IPS-18c (cell line): ENCODE data around the gene FHL3.
"Not testable (repeated sequence)": the region's sequence is repeated elsewhere in the genome, so short reads cannot be mapped to it uniquely, and the experiment has no call there.

Source experiments
- H3K4me3 ChIP-seq: 2 replicates; pipeline ENCODE4 v1.7.0; 2013; ENCODE audit warnings: low read depth, mild to moderate bottlenecking, low read length, moderate library complexity; ENCODE audit not compliant: insufficient read depth
- H3K9me3 ChIP-seq: one replicate; pipeline ENCODE4 v1.6.1; 2013; ENCODE audit warnings: mild to moderate bottlenecking, low read length, moderate library complexity; ENCODE audit not compliant: control insufficient read depth, insufficient read depth

The FHL3 gene

DNA sequence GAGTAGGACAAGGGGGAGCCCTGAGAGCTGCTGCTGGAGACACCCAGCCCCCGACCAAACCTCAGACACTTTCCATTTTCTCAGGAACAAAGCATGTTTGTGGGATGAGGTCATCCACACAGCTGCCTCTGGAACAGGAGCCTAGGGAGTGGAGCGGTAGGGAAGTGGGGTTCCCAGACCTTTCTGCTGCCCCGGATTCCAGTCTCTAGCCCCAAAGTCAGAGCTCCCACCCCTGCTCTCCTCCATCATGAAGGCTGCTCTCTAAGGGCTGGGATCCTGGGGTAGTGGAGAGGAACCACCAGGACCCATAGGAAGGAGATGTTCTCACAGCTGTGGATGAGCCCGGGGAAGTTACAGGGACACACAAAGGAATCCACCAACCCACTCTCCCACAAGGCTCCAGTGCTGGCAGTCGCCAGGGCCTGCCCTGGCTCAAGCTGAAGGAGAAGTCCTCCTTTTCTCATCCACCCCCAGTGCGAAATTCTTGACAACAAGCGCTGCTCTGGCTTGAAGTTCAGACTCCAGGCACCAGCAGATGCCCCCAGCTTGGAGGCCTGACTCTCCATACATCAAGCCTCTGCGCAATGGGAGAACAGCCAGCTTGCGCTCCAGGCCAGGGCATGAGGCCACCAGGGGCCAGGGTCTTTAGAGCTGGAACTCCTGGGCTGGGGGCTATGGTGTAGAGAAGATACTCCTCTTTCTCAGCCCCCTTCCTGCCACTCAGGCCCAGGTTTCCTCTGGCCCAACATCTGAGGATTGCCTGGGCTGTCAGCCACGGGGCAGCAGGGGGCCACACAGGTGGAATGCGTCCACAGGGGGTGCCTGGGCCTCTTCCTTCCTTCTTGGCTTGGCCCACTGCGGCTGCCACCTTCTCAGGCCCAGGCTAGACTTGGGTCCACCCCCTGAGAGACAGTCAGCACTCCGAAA lies 4.5 kb downstream of the FHL3 start:
- H3K9me3 ChIP-seq, result peaks cover 2% of the 10 kb centered on the region
- H3K4me3 ChIP-seq, result 0 out of 2 replicates have a peak overlapping the region, but pooled peaks have one; percentile 0

DNA sequence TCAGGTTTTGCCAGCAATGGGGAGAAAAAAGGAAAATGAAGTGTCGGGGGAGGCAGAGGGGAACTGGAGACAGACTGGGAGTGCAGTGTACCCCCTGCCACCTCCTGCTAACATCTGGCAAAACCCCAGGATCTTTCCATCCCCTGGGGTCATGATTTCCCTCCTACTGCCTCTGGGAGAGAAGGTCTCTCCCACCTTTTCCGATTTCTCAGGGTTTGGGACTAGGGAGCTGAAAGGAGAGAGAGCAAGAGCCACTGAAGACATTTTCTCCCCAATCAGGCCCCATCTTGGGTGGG lies 5.1 kb downstream of the FHL3 start:
- Histone ChIP-seq H3K9me3 (peaks cover 2% of the 10 kb centered on the region), H3K4me3 (0 out of 2 replicates have a peak overlapping the region, but pooled peaks have one; percentile 16)

DNA sequence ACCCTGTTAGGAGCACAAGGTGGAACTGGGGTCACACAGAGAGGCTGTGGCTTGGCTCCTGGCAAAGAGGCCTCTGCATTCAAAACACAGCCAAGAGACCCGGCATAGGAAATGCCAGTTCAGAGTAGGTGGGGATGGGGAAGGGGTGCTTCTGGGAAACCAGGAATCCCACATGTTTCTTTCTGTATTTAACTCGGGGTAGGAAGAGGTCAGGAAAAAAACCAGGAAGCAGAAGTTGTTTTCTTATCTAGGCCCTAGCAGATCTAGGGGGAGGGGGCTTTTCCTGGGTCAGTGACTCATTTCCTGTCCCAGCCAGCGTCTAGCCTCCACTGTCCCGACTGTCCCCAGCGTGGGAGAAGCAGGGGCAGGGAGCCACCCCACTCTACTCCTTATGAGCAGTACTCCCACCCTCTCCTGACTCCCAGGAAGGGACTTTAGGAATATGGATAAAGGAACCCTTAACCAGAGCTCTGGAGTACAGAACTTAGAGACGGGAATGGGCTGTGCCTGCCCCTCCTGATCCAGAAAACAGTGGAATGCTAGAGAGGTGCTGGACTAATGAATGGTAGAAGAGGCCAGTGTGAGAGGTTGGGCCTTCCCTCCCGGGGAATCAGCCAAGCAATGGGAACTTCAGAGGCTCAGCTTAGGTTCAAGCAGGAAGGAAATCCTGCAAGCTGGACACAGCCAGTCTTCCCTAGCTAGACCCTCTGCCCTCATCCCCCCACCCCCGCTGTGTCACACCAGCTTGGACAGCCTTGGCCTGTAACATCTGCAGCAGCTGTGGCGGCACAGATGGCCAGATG lies 5.7 kb downstream of the FHL3 start:
- peak overlapping the region; percentile 16; the same call in 1 of the 2 replicates for H3K4me3 ChIP-seq

DNA sequence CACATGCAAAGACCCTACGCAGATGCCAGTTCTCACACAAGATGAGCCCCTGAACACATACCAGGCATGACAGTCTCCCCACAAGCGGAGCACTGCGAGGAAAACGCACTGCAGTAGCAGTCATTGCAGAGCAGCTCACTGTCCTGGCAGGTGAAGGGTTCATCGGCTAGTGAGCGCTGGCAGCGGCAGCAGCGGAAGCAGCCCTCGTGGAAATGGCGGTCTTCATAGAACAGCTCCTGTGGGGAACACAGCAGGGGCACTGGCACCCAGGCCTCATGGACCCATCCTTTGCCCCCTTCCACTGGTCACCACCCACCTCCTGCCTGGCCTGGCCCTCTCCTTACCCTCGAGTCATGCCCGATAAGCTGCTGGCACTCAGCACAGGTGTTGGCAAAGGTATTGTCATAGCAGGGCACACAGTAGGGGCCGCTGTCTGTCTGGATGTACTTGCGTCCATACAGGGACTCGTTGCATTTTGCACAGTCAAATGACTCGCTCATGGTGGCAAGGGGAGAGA lies 6.3 kb downstream of the FHL3 start:
- Histone ChIP-seq H3K4me3 (no peak overlapping the region), H3K9me3 (no peaks in the 10 kb centered on the region)

More for the DNA sequence above, 5.7 kb downstream of the FHL3 start:
- peaks cover under 1% of the 10 kb centered on the region for H3K9me3 ChIP-seq

DNA sequence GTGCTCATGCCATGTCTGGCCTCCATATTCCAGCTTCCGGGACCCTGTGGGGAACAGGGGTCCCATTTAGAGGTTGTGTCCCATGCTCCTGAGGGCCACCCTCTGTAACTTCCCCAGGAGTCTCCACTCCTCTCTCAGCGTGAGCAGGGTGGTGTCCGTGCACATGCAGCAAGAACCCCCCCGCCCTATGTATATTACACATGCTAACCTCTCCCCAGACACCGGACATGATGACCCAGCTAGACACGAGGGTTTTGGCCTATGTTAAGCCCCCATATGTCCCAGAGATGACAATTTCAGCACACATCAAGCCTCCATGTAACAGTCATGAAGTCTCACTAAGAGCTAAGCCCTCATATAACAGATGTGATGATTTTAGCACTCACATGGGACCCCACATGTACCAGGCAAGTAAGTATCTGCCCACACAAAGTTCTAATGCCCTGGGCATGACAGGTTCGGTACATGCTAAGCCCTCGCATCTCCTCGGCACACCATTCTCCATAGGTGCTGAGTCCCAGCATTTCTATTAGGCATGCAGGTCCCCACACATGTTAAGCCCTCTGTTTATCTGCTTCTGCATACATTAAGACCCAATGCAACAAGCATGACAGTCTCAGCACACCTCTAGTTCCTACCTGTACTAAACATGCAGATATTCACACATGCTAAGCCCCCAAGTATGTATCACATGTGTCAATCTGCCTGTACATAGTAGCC lies 7.1 kb downstream of the FHL3 start:
- Histone ChIP-seq H3K9me3 (no peaks in the 10 kb centered on the region), H3K4me3 (no peak overlapping the region)

DNA sequence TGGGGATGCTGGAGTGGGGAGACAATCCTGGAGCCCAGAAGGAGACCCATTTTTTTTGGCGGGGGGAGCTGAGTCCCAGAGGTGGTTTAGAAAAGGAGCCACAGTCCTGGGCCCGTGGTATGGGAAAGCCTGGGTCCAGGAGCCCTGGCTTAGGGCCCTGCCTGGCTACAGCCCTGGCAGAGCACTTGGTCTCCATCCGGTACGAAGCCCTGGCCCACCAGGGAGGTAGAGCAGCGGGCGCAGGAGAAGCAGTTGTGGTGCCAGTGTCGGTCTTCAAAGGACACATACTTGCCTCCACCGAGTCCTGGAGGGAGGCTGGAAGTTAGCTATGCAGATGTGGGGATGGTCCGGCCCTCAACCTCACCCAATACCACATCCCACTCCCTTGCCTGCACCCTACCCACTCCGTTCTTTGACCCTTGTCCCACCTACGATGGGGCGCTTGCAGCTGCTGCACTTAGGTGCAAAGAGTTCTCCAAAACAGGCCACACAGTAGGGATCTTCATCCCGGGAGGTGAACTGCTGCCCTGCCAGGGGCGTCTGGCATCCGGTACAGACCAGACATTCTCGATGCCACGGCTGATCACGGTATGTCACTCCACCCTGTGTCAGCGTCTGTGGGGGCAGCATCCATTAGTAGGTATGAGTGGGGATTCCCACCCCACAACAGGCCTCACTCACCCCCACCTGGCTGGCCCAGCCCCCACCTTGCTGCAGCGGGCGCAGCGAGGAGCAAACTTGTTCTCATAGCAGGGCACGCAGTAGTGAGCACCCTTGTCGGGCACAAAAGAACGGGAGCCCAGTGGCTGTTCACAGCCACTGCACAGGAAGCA lies 7.8 kb downstream of the FHL3 start:
- H3K9me3 ChIP-seq, result no peaks in the 10 kb centered on the region
- no peak overlapping the region for H3K4me3 ChIP-seq

DNA sequence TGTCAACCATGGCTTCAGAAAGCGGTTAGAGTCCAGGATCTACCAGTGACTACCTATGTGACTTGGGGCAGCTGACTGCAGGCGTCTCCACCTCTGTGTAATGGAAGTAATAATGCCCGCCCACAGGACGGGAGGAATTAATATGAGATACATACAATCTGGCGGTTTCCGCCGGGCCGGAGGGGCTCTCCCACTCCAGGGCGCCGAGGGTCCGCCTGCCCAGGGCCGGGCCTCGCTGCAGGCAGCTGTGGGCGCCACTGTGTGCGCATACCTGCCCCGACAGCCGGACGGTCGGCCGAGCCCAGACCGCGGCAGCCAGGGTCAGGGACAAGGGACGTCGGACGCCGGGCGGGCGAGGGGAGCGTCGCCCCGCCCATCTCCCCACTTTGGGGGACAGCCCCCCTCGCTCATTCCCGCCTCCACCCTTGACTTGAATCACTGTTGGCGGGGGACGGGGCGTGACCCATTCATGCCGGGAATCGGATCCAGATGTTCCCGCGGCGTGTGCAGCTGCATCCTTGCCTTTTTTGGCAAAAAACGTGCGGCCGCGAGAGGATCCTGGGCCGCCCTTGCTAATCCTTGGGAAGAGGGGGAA lies 9.5 kb downstream of the FHL3 start:
- H3K9me3 ChIP-seq, result no peaks in the 10 kb centered on the region
- H3K4me3 ChIP-seq, result peak overlapping the region; percentile 65

DNA sequence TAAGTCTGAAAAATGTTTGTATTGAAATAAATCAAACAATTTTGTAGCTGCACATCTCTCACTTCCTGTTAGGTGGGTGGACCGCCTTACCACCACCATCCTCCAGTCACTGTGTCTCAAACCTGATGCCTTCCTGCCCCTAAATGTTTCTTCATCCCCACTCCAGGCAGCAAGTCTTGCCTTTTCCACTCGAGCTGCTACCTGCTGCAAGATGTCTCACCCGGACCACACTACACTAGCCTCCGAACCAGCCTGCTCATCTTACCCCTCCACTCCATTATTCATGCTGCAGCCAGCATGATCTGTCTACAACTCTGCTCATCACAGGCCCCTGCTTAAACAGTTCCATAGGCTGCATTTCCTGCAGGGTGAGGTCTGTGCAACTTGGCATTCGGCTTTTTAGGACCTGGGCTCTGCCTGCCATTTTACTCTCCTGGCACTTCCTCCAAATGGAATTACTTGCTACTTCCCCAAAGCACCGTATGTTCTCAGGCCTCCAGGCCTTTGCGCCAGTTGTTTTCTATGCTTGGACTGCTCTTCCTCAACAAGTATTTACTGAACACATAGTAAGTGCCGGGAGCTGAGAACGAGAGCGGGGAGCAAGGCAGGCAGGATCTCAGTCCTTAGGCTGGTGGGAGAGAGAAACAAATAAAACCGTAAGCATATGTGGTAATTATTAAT lies 10.3 kb downstream of the FHL3 start:
- H3K4me3 ChIP-seq, result peak overlapping the region; percentile 65; the same call in 1 of the 2 replicates
- H3K9me3 ChIP-seq, result no peaks in the 10 kb centered on the region

DNA sequence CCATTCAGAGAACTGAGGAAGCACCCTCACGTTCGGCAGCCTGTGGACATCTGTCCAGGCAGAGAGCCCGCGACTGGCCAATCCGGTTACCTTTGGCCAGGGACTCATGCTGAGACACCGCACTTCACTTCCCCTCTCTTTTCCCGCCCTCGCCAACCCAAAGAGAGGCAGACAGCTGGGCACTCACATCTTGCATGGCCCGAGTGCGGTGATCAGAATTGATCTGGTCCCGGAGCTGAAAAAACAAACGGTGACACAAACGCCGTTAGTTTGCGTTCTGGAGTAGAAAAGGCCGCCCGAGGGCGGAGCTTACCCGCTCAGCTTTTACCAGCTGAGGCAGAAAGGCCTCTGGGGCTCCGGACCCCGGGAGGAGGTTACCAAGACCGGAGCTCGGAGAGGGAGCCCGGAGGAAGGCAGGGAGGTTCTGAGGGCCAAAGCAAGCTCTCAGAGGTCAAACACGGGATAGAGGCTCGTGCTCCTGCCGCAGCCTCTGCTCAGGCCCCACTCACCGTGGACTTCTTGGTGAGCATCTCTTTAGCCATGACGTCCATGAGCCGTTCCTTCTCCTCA lies 15.9 kb downstream of the FHL3 start:
- H3K9me3 ChIP-seq, result no peaks in the 10 kb centered on the region
- peak overlapping the region; percentile 74 for H3K4me3 ChIP-seq

DNA sequence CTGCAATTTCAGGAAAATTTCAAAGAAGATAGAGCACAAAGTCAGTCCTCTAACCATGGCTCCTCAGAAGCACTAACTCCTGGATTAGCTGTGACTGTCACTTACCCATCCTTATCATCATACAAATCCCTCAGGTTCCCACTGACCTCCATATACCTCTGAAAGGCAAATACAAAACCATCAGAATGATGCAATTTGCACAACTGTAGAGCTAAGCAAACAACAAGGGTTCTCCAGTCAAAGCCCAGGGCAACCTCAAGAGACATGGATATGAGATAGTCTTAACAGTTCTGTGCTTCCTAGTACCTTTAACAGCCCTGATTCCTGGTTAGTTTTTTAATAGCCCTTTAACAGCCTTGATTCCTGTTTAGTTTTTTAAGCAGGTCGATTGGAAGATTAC lies 17.6 kb downstream of the FHL3 start:
- Histone ChIP-seq H3K4me3 (no peak overlapping the region), H3K9me3 (no peaks in the 10 kb centered on the region)

DNA sequence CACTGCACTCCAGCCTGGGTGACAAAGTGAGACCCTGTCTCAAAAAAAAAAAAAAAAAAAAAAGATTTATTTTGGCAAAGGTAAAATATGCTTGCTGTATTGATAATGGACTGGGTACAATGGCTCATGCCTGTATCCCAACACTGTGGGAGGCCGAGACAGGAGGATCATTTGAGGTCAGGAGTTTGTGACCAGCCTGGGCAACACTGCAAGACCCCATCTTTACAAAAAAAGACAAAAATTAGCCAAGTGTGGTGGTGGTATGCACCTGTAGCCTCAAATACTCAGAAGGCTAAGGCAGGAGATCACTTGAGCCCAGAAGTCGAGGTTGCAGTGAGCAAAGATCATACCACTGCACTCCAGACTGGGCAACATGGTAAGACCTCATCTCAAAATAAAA lies 21.8 kb downstream of the FHL3 start:
- Histone ChIP-seq H3K4me3 (no peak overlapping the region), H3K9me3 (no peaks in the 10 kb centered on the region)

DNA sequence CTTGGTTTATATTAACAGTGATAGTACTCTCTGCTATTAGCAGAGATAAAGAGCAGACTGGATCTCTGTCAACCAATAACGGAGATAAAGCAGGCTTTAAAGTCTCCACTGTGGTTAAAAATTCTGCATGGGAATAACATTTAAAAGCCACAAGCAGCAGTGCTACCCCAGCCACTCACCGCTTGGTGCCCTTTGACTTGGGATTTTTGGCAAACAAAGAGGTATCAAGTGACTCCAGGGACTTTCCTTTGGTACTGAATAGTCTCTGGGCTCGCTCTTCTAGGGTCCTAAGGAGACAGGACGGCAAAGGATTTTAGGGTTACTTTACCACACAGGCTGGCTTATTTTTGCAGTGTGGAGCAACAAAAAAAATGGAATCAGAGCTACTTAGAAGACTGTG lies 26.8 kb downstream of the FHL3 start:
- H3K4me3 ChIP-seq, result no peak overlapping the region
- no peaks in the 10 kb centered on the region for H3K9me3 ChIP-seq

DNA sequence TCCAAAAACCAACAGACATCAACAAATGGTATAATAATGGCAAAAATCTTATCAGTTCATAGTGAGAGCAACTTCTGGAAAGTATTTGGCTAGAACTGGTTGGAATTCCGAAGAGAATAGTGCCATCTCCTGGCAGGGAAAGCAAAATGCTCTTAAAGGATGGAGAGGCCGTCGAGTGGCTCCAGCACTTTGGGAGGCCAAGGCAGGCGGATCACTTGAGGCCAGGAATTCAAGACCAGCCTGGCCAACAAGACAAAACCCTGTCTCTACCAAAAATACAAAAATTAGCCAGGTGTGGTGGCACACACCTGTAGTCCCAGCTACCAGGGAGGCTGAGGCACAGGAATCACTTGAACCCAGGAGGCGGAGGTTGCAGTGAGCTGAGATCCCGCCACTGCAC lies 30.2 kb downstream of the FHL3 start:
- H3K9me3 ChIP-seq, H3K4me3 ChIP-seq: not testable (repeated sequence)

DNA sequence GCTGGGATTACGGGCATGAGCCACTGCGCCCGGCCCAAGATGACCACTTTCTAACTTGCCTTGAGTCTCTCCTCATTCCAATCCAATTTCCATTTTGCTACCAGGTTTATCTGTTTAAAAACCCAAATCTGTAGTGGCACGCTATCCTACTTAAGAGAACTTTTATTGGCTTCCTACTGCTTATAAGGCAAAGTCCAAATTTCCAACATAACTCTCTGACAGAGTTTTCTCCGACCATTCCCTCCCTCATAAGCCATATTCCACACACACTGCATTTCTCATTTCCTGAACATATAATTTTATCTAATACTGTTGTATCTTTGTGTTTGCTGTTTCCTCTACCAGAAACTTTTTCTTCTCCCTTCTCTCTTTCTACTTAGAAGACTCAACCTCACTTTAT lies 30.7 kb downstream of the FHL3 start:
- Histone ChIP-seq H3K4me3 (no peak overlapping the region), H3K9me3 (no peaks in the 10 kb centered on the region)

DNA sequence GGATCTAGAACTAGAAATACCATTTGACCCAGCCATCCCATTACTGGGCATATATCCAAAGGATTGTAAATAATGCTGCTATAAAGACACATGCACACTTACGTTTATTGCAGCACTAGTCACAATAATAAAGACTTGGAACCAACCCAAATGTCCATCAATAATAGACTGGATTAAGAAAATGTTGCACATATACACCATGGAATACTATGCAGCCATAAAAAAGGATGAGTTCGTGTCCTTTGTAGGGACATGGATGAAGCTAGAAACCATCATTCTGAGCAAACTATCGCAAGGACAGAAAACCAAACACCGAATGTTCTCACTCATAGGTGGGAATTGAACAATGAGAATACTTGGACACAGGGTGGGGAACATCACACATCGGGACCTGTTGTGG lies 31.6 kb downstream of the FHL3 start:
- H3K9me3 ChIP-seq, H3K4me3 ChIP-seq: not testable (repeated sequence)

DNA sequence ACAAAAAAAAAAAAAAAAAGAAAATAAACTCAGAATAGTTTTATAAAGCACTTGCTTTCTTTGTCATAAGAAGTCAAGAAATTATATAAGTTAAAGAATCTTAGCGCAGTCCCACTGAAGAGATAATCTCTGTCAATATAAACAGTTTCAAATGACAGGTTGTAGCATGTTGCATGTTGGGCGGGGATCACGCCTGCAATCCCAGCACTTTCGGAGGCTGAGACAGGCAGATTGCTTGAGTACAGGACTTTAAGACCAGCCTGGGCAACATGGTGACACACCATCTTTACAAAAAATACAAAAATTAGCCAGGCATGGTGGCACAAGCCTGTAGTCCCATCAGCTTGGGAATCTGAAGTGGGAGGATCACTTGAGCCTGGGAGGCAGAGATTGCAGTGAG lies 40.0 kb downstream of the FHL3 start:
- H3K4me3 ChIP-seq, result no peak overlapping the region
- H3K9me3 ChIP-seq, result no peaks in the 10 kb centered on the region
